ENCODE data around the gene DCDC1.

DCDC1 gene, protein sequence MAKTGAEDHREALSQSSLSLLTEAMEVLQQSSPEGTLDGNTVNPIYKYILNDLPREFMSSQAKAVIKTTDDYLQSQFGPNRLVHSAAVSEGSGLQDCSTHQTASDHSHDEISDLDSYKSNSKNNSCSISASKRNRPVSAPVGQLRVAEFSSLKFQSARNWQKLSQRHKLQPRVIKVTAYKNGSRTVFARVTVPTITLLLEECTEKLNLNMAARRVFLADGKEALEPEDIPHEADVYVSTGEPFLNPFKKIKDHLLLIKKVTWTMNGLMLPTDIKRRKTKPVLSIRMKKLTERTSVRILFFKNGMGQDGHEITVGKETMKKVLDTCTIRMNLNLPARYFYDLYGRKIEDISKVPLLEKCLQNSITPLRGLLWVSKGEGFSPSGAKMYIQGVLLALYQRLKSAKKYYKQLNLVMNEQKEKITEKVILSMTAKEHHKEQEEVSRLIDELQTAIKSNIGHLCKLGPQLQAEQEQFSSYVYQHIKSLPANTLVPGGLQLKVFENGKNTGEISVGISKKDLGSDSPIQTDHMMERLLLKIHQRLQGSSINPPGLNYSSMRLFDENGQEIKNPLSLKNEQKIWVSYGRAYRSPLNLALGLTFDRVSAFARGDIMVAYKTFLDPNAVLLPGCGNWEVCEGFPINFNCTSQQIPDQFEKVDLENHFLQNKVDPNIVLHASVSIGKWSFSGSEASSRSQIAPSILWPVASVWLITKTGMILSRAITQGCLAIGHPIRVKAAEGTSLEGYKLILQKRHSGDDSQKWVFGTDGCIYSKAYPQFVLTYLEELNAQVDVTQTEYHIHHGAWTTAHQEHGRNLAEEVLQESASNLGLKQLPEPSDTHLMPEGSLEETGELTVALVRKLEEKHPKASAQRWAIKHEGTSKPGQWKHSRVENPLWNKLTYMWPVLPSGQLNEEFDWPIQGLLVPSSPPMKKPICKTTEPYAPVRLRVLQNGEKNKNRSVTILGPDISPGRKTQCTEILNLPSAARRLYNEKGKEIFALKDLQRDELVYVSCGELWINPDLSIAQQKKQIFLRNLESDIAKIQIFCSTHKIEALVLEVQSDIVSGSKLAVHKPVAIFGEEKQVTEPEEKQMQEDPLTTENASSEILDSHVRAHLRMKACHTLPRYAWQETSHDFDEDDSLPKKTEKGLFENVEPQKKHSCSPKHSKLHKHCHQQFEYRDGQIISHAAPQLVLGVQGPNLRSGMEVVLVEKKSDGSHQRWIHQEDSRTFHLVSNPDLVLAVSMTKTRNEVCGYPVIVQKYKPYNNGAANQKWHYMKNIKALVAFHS (N-terminal part only)

GRCh38 chr11:31369348-31370329 is at the start of gene DCDC1, which contains the start of gene DNAJC24:
Gene DCDC1 (minus strand): TSS chr11:31369739. CDS start chr11:31328280, 41,459 bp downstream.
Gene DNAJC24 (plus strand): TSS chr11:31369860. CDS start chr11:31370749, 889 bp downstream.
- DNase-seq, result peak; percentile 94

DNA sequence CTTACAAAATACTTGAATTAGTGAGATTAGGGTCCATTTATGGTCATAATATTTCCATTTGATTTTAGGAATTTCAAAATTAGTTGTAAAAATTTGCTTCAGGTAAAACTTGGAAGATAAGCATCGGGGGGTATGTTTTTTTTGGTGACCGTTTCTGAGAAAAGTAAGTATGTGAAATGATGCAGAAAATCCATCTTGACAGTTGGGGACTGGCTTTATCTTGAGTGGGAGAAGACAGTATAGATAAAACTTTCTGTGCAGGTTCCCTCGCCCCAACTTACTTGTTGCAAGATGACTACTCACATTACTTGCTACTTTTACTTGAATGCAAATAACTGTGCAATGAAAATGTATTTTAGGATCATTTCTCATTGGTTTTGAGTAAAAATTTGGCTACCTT is 49.6 kb upstream of the DCDC1 start:
- no peak for DNase-seq

GRCh38 chr11:31417816-31418215 is 48.3 kb upstream of the DCDC1 start:
- no peak for DNase-seq

GRCh38 chr11:31417357-31417756 is 47.8 kb upstream of the DCDC1 start:
- DNase-seq, result no peak

- DNase-seq, result no peak
Observed at GRCh38 chr11:31415435-31415834, 45.9 kb upstream of the DCDC1 start.

DNA sequence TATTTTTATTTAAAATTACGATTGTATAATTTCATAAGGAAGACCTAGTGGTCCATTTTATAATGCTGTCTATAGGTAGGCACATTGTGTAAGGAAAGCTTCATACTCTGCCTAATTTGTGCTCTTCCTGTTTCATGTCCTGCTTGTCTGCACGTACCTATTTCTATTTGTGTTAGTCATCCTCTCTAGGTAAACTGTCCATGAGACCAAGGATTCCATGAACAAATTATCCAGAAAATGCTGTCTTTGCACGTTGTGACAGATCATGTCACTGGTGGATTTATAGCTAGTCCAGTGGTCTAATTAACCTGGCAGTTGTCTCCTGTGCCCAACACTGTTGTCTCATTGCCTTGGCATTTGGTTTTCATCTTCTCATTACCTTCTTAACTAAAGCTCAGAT is 44.8 kb upstream of the DCDC1 start:
- DNase-seq, result no peak

GRCh38 chr11:31412946-31413345 is 43.4 kb upstream of the DCDC1 start:
- DNase-seq, result no peak

DNA sequence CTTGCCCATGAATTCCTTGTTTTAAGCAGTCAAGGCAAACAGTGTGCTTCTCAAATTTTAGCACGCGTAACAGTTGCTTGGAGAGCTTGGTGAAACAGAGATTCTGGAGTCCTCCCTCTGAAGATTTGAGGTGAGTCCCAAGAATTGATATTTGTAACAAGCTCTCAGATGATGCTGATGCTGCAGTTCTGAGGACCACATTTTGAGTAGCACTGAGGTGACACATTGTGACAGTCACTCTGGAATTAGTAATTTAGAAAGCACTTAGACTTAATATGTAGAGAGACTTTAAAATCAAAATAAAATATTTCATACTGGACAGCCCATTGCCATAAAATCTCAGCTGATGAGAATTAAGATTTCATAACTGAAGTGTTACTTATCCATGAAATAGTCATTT is 38.7 kb upstream of the DCDC1 start:
- DNase-seq, result no peak

GRCh38 chr11:31404614-31405013 is 35.1 kb upstream of the DCDC1 start:
- DNase-seq, result no peak

- peak; percentile 52 for DNase-seq
Observed at GRCh38 chr11:31397239-31397834, 27.8 kb upstream of the DCDC1 start.

GRCh38 chr11:31387379-31387778 is 17.8 kb upstream of the DCDC1 start:
- DNase-seq, result no peak

- DNase-seq, result no peak
Observed at GRCh38 chr11:31383116-31383515, 13.6 kb upstream of the DCDC1 start.

DNA sequence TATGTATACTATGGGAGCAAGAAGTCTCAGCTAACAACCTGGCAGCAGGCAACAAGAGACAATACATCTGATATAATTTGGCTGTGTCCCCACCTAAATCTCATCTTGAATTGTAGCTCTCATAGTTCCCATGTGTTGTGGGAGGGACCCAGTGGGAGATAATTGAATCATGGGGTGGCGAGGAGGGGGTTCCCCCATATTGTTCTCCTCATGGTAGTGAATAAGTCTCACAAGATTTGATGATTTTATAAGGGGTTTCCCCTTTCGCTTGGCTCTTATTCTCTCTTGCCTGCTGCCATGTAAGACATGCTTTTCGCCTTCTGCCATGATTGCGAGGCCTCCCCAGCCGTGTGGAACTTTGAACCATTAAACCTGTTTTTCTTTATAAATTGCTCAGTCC is 6.3 kb upstream of the DCDC1 start:
- no peak for DNase-seq

DNA sequence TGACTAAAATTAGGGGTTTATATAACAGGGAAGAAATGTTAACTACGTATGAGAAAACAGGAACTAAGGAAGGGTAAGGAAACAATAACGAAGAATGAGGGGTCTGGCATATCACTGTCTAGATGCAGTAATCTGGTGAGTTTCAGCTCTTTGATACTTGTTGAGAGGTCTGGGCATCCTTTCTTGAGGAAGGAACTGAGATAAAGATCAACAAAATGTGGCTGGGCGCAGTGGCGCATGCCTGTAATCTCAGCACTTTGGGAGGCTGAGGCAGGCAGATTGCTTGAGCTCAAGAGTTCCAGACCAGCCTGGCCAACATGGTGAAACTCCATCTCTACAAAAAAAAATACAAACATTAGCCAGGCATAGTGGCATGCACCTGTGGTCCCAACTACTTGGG is 2.7 kb downstream of the DCDC1 start:
- DNase-seq, result no peak

- DNase-seq, result no peak
Observed at GRCh38 chr11:31361743-31362142, 7.8 kb downstream of the DCDC1 start.

DNA sequence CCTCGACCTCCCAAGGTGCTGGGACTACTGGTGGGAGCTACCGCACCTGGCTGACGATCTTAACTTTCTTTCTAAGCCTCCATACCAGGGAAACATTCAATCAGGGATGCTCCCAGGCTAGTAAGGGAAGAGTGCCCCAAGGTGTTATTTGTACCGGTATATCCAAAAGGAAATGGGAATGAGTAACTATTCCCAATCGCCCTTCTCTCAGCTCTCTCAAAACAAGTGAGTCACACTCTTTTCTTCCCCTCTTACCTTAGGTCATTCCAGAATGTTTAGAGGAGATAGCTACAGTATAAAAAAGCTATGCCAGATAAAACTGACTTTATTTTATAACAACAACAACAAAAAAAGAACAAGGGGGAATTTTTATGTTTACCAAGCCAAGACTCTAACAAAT is 13.7 kb downstream of the DCDC1 start:
- DNase-seq, result no peak

DNA sequence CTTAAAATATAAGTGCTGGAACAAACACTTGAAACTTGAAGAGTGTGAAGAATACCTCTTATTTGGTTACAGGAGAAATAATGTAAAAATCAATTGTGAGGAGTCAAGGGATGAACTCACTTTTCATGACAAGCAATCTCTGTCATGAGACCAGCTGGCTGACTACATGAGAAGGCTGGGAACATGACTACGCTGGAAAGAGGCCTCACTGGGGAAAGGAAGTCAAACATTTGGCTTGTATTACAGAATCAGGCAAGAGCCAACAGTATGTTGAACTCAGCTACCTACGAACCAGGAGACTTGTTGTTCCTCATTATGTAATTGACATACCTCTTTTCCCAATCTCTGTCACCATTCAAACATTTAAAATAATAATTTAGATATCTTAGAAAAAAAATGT is 14.4 kb downstream of the DCDC1 start:
- DNase-seq, result peak; percentile 86

- DNase-seq, result peak; percentile 2
Observed at GRCh38 chr11:31351168-31351567, 18.4 kb downstream of the DCDC1 start.

DNA sequence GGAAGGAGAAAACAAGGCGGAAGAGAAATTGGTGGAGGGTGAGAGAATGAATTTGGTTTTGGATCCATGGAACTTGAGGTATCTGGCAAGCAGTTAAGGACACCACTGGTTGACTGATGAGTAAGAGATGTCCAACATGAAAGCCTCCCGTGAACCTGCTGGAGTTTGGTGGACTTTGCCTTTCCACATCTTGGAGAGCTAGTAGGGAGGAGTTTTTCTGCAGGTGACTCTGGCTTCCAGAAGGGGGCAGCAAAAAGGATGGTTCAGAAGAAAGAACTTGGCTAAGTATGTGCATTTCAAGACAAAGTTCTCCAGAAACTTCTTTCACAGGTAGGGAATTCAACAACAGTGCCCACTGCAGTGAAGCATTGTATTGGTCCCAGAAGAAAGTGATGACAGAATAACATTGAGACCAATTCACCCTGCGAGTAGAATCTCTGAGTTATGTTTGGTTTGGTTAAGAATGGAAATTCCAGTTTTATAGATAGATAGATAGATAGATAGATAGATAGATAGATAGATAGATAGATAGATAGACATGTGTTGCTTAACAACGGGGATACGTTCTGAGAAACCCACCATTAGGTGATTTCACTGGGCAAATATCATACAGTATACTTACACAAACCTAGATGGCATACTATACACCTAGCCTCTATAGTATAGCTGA is 28.5 kb downstream of the DCDC1 start:
- peak; percentile 38 for DNase-seq

DNA sequence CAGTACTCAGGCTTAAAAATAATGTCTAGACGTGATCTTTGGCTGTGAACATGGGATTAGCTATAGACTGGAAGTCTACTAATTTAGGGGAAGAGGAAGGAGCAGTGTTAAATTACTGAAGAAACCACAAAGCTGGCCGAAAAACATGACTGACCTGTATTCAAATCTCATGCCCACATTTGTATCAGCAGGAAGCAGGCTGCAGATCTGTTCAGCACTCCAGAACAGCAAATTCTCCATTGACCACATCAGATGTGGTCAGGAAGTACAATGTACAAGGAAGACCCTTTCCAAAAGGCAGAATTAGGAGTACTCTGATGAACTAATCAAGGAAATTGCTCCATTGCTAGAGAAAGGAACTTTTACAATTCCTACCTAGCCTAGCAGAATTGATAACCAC is 31.7 kb downstream of the DCDC1 start:
- no peak for DNase-seq

DNA sequence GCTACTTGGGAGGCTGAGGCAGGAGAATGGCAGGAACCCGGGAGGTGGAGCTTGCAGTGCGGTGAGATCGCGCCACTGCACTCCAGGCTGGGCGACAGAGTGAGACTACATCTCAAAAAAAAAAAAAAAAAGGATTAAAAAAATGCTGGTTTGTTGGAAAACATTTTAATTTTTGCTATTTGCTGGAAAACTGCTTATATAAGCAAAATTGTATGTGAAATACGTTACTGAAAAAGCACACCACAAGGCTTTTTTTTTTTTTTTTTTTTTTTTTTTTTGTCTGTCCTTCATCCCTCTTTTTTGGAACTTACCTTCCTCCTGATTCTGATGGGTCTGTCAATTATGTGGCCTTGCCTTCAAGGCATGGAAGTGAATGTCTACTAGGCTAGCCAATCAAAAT is 40.8 kb downstream of the DCDC1 start:
- no peak for DNase-seq

All from DMS53 (cell line).